IMR-90 (cell line): ENCODE results near the gene KAT2B. TPM values are rescaled to one million over a fixed set of nuclear protein-coding genes. Genes with fewer than 3 reads are reported as not detected.

Source experiments
- ATAC-seq: fragments of 200-7000 bp; cut with Tn5 transposase; 2 replicates; pipeline ENCODE4 v1.9.1; 2020; ENCODE audit warnings: low read depth, mild to moderate bottlenecking, moderate library complexity
- BruUV-seq: library from RNA; stranded (reverse); fragments of 400-500 nt; replicated peaks from 2 replicates; lab custom pipeline; 2021; lab: Mats Ljungman, UMichigan
- CTCF ChIA-PET: fragments of 300-600 bp; formaldehyde crosslinking; extraction: SDS; loops from one replicate; lab custom pipeline; 2021; ENCODE audit warnings: antibody characterized with exemption; lab: Yijun Ruan, JAX
- POLR2A ChIA-PET: fragments of 300-600 bp; sonication (Branson Sonifier 250); formaldehyde crosslinking; loops from one replicate; lab custom pipeline; 2022; ENCODE audit warnings: antibody characterized with exemption; ENCODE audit not compliant: unreplicated experiment; lab: Charles Lee
- DNase-seq: peaks from one replicate; pipeline ENCODE4 v3.0.0; 2013
- H2AFZ ChIP-seq: replicated peaks from 2 replicates; pipeline ENCODE3; 2013; ENCODE audit warnings: low read length, mild to moderate bottlenecking; ENCODE audit not compliant: poor library complexity
- H2AK5ac ChIP-seq: 2 replicates; pipeline ENCODE4 v1.6.1; 2013; ENCODE audit warnings: low read depth, low read length, inconsistent platforms
- H2AK9ac ChIP-seq: replicated peaks from 2 replicates; pipeline ENCODE3; 2013; ENCODE audit warnings: mild to moderate bottlenecking, low read depth, low read length, moderate library complexity; ENCODE audit not compliant: poor library complexity
- H2BK120ac ChIP-seq: 2 replicates; pipeline ENCODE4 v1.6.1; 2013; ENCODE audit warnings: low read depth, low read length, inconsistent platforms
- H2BK15ac ChIP-seq: 3 replicates; pipeline ENCODE4 v1.6.1; 2013; ENCODE audit warnings: low read depth, low read length, inconsistent platforms
- H2BK20ac ChIP-seq: 2 replicates; pipeline ENCODE4 v1.6.1; 2013; ENCODE audit warnings: low read depth, mild to moderate bottlenecking, inconsistent platforms, low read length, moderate library complexity
- H2BK5ac ChIP-seq: 2 replicates; pipeline ENCODE4 v1.6.1; 2013; ENCODE audit warnings: mild to moderate bottlenecking, low read depth, low read length, inconsistent platforms; ENCODE audit not compliant: poor library complexity, severe bottlenecking
- H3K14ac ChIP-seq: replicated peaks from 2 replicates; pipeline ENCODE4 v1.6.1; 2013; ENCODE audit warnings: low read depth, low read length, inconsistent platforms
- H3K18ac ChIP-seq: 2 replicates; pipeline ENCODE4 v1.6.1; 2013; ENCODE audit warnings: low read depth, low read length, control low read depth
- H3K23ac ChIP-seq: 2 replicates; pipeline ENCODE4 v1.6.1; 2013; ENCODE audit warnings: low read depth, low read length, inconsistent platforms
- H3K27ac ChIP-seq: 2 replicates; pipeline ENCODE4 v1.5.1; 2013; ENCODE audit warnings: mild to moderate bottlenecking, control low read depth, low read length; ENCODE audit not compliant: insufficient read depth
- H3K27me3 ChIP-seq: 2 replicates; pipeline ENCODE4 v1.6.1; 2013; ENCODE audit warnings: low read length; ENCODE audit not compliant: control insufficient read depth, insufficient read depth
- H3K36me3 ChIP-seq: 2 replicates; pipeline ENCODE4 v1.6.1; 2013; ENCODE audit warnings: low read length, mixed read lengths; ENCODE audit not compliant: control insufficient read depth, insufficient read depth
- H3K4ac ChIP-seq: 2 replicates; pipeline ENCODE4 v1.6.1; 2013; ENCODE audit warnings: low read depth, low read length, inconsistent platforms
- H3K4me1 ChIP-seq: 2 replicates; pipeline ENCODE4 v1.6.1; 2013; ENCODE audit warnings: low read length, mixed read lengths; ENCODE audit not compliant: control insufficient read depth, insufficient read depth
- H3K4me2 ChIP-seq: 2 replicates; pipeline ENCODE4 v1.6.1; 2013; ENCODE audit warnings: low read depth, mild to moderate bottlenecking, control low read depth, low read length, moderate library complexity
- H3K4me3 ChIP-seq: 2 replicates; pipeline ENCODE4 v1.5.1; 2013; ENCODE audit warnings: low read depth, mild to moderate bottlenecking, control low read depth, low read length, moderate library complexity; ENCODE audit not compliant: insufficient read depth
- H3K56ac ChIP-seq: 2 replicates; pipeline ENCODE4 v1.6.1; 2013; ENCODE audit warnings: low read length, inconsistent platforms; ENCODE audit not compliant: insufficient read depth; ENCODE audit errors: extremely low read depth
- H3K79me1 ChIP-seq, 2 experiments: 2 replicates each; pipeline ENCODE4 v1.6.1; 2013; ENCODE audit warnings: low read length in 2 of 2, inconsistent platforms in 1 of 2, low read depth in 1 of 2
- H3K9ac ChIP-seq: 2 replicates; pipeline ENCODE4 v1.6.1; 2013; ENCODE audit warnings: low read depth, low read length, control low read depth
- H3K9me1 ChIP-seq: 2 replicates; pipeline ENCODE4 v1.6.1; 2013; ENCODE audit warnings: low read length, inconsistent platforms; ENCODE audit not compliant: insufficient read depth
- H3K9me3 ChIP-seq: 2 replicates; pipeline ENCODE4 v1.6.1; 2013; ENCODE audit warnings: low read length; ENCODE audit not compliant: control insufficient read depth, insufficient read depth
- H4K20me1 ChIP-seq: 2 replicates; pipeline ENCODE4 v1.6.1; 2013; ENCODE audit warnings: low read length, inconsistent platforms; ENCODE audit not compliant: insufficient read depth
- H4K5ac ChIP-seq: 2 replicates; pipeline ENCODE4 v1.6.1; 2013; ENCODE audit warnings: mild to moderate bottlenecking, low read depth, low read length, control low read depth
- H4K8ac ChIP-seq, 2 experiments: 2 replicates each; pipeline ENCODE4 v1.6.1; 2013; ENCODE audit warnings: low read depth in 2 of 2, low read length in 2 of 2, control low read depth in 1 of 2, inconsistent platforms in 1 of 2
- H4K91ac ChIP-seq: 2 replicates; pipeline ENCODE4 v1.6.1; 2013; ENCODE audit warnings: low read depth, low read length, inconsistent platforms; ENCODE audit not compliant: insufficient read depth
- MAFK ChIP-seq: IDR thresholded peaks from 2 replicates; pipeline ENCODE4 v1.6.1; 2012; ENCODE audit warnings: low read depth, low read length, improper control_type of control experiment
- RFX5 ChIP-seq: IDR thresholded peaks from 2 replicates; pipeline ENCODE4 v1.8.0; 2012; ENCODE audit warnings: low read depth, mild to moderate bottlenecking, low read length, moderate library complexity
- USF2 ChIP-seq: fragments of 150-350 bp; IDR thresholded peaks from 2 replicates; pipeline ENCODE4 v1.6.1; 2017; ENCODE audit warnings: mild to moderate bottlenecking, antibody characterized with exemption, low read length, low read depth
- WGBS, 2 experiments: methylation state at CpG; one replicate each; pipeline versions ENCODE4 v1.1.5 to v1.1.7; 2013; ENCODE audit warnings: missing lambda C conversion rate in 2 of 2; ENCODE audit not compliant: insufficient read length in 1 of 2; ENCODE audit errors: extremely low coverage in 2 of 2; 5-methylcytosine and 5-hydroxymethylcytosine counted together
- dilution Hi-C: fragments of 300-500 bp; cut with HindIII; formaldehyde crosslinking; loops from one replicate; pipeline ENCODE4 v1.14.3; 2018; ENCODE audit warnings: low sequenced_read_pairs; ENCODE audit not compliant: unreplicated experiment
- in situ Hi-C: fragments of 300-500 bp; cut with MboI; formaldehyde crosslinking; loops from 3 replicates; pipeline ENCODE4 v1.14.3; 2019; ENCODE audit warnings: low sequenced_read_pairs, inconsistent platforms, mixed read lengths
- intact Hi-C: fragments of 100-400 bp; cut with micrococcal nuclease; formaldehyde crosslinking; loops from 2 replicates; pipeline ENCODE4 v1.10.0; 2022
- polyA plus RNA-seq, 3 experiments: library from polyadenylated mRNA; depleted of rRNA; stranded (reverse); fragments of >200 nt; gene quantifications; 2 replicates each; pipeline ENCODE4 v1.2.3, GENCODE V29; 2012; ENCODE audit warnings: low replicate concordance in 1 of 3
- total RNA-seq: library from RNA; depleted of rRNA; stranded (reverse); fragments of >200 nt; gene quantifications from 2 replicates; pipeline ENCODE4 v1.2.3, GENCODE V29; 2012

The KAT2B gene
- total and polyA plus RNA-seq, 2 of the 4 experiments (the other 2 are of a cell fraction) = 2.0 to 2.2 TPM

DNA sequence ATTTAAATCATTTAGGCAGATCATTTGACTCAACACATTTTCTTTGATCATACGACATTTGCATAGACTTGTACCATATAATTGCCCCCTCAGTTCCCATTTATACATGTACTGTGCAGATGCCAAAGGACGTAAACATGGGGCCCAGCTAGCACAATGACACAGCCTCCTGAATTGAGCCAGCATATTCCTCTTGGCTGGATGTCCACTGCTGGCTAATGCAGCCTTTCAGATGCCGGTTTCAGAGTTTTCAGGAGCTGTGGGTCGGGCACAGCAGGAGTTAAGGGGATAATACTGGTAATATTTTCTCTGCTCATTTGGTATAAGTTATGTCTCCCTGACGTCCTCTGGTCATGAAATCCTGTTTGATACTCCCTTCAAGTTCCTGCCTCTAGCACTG is 39.4 kb downstream of the KAT2B start:
- H2BK20ac ChIP-seq = no peak overlapping the region
- no peak overlapping the region for H2BK15ac ChIP-seq
- no peak overlapping the region for H3K14ac ChIP-seq
- H4K8ac ChIP-seq = no peak overlapping the region
- ATAC-seq = no peak
- 88% methylated on average over 2 of the region's 5 CpGs; no CpG with 5 or more reads in 1 of the 2 experiments for WGBS, 2 experiments
- H3K27ac ChIP-seq = no peak overlapping the region
- H2BK5ac ChIP-seq = no peak overlapping the region
- ChIA-PET POLR2A (no interaction called here), CTCF (interaction anchor here (1.0 kb wide), 1 partner anchor 19 kb away, joined by 3 read pairs; no protein-coding TSS in a partner anchor)
- no peak overlapping the region for H3K56ac ChIP-seq
- H3K9ac ChIP-seq = no peak overlapping the region
- in situ Hi-C loops = no loop called here
- no peak for TF ChIP-seq MAFK
- TF ChIP-seq USF2 = no peak
- TF ChIP-seq RFX5 = no peak
- no peak overlapping the region for H2AK9ac ChIP-seq
- no peak overlapping the region for H2BK120ac ChIP-seq
- H3K4me2 ChIP-seq = no peak overlapping the region
- H3K4me3 ChIP-seq = no peak overlapping the region
- no peak for DNase-seq
- no peaks in the 10 kb centered on the region for H3K79me1 ChIP-seq
- H3K27me3 ChIP-seq = no peaks in the 10 kb centered on the region
- H4K91ac ChIP-seq = no peak overlapping the region
- dilution Hi-C loops = no loop called here
- intact Hi-C loops = no loop called here
- H3K9me1 ChIP-seq = peaks cover 3% of the 10 kb centered on the region; the same call in 1 of the 2 replicates
- no peak overlapping the region for H3K18ac ChIP-seq
- H3K23ac ChIP-seq = no peak overlapping the region
- H3K36me3 ChIP-seq = no peaks in the 10 kb centered on the region
- H3K9me3 ChIP-seq = no peaks in the 10 kb centered on the region
- H2AK5ac ChIP-seq = no peak overlapping the region
- H3K4me1 ChIP-seq = no peaks in the 10 kb centered on the region; the same call in 1 of the 2 replicates
- no peaks in the 10 kb centered on the region for H4K20me1 ChIP-seq
- no peak overlapping the region for H2AFZ ChIP-seq
- no peak overlapping the region for H3K4ac ChIP-seq
- BruUV-seq = no TSS peak
- H4K5ac ChIP-seq = no peak overlapping the region
